Gastrocnemius medialis (tissue), 4 donors: ENCODE measurements around the gene WNT8B. TPM values are rescaled to one million over a fixed set of nuclear protein-coding genes. Genes with fewer than 3 reads are reported as not detected.
A peak's percentile ranks its signal among the peaks of the same experiment; 100 is the strongest.

ENCODE experiments used
- ATAC-seq, 2 donors: fragments of 150-250 bp; one replicate each; pipeline ENCODE4 v1.9.1; 2016
- DNase-seq, 2 donors: peaks; one replicate each; pipeline ENCODE4 v3.0.0-alpha.2; 2019
- H3K27ac ChIP-seq, 4 donors: fragments of 200-600 bp; sonication (generic); 1 replicate in 1 of 4; 2 replicates in 3 of 4; pipeline ENCODE4 v1.5.1; 2016 to 2018; ENCODE audit warnings: mild to moderate bottlenecking in 2 of 4, moderate library complexity in 1 of 4
- H3K27me3 ChIP-seq, 3 donors: fragments of 200-600 bp; sonication (generic) in 2 of 3; 1 replicate in 1 of 3; 2 replicates in 2 of 3; pipeline versions ENCODE4 v1.5.1 to v1.6.0; 2016 to 2019; ENCODE audit warnings: mild to moderate bottlenecking in 1 of 3, moderate library complexity in 1 of 3
- H3K36me3 ChIP-seq, 2 donors: fragments of 200-600 bp; sonication (generic) in 1 of 2; one replicate each; pipeline ENCODE4 v1.5.1; 2017 to 2018
- H3K4me1 ChIP-seq, 2 donors: fragments of 200-600 bp; sonication (generic) in 1 of 2; one replicate each; pipeline ENCODE4 v1.5.1; 2016 to 2017; ENCODE audit warnings: mild to moderate bottlenecking in 2 of 2
- H3K4me3 ChIP-seq, 4 donors: fragments of 200-600 bp; sonication (generic) in 3 of 4; 1 replicate in 1 of 4; 2 replicates in 3 of 4; pipeline ENCODE4 v1.5.1; 2016 to 2019; ENCODE audit warnings: mild to moderate bottlenecking in 2 of 4
- H3K9me3 ChIP-seq, 3 donors: fragments of 200-600 bp; sonication (generic) in 2 of 3; 1 replicate in 1 of 3; 2 replicates in 2 of 3; pipeline ENCODE4 v1.5.1; 2016 to 2019
- CTCF ChIP-seq, 5 experiments: fragments of 450-650 bp in 3 of 5; fragments of 200-600 bp in 2 of 5; sonication (generic) in 2 of 5; IDR thresholded peaks in 4 of 5; conservative IDR thresholded peaks in 1 of 5; 1 replicate in 4 of 5; 2 replicates in 1 of 5; pipeline ENCODE4 v1.5.1; 2016 to 2019; ENCODE audit warnings: antibody characterized with exemption in 5 of 5, mild to moderate bottlenecking in 3 of 5, moderate library complexity in 3 of 5
- POLR2A ChIP-seq, 2 donors: fragments of 450-650 bp; IDR thresholded peaks; one replicate each; pipeline ENCODE4 v1.6.1; 2017; ENCODE audit warnings: antibody characterized with exemption in 2 of 2, mild to moderate bottlenecking in 2 of 2, moderate library complexity in 2 of 2
- in situ Hi-C, 4 donors: fragments of 200-750 bp; cut with MboI; loops; one replicate each; pipeline versions ENCODE4 v1.15.0 to v1.8.0; 2017; ENCODE audit warnings: low sequenced_read_pairs in 4 of 4
- intact Hi-C: fragments of 100-400 bp; cut with DNase I; formaldehyde crosslinking; loops from one replicate; pipeline ENCODE4 v1.15.1; 2023; ENCODE audit warnings: low total_unique reads
- total RNA-seq, 4 donors: library from RNA; depleted of rRNA; stranded (reverse); fragments of >200 nt; gene quantifications; one replicate each; pipeline versions ENCODE4 v1.1.0 to v1.2.3, GENCODE V29; 2016

WNT8B gene
- total RNA-seq, 4 donors from 2014 or later: not detected

- ATAC-seq (peak; percentile 89 to 97), DNase-seq (peak; percentile 75 to 90)
- H3K27ac ChIP-seq: no peak overlapping the region
- in situ Hi-C loops (loop anchor here (5.0 kb wide), 2 partner anchors 91 to 96 kb away; no protein-coding TSS in a partner anchor), intact Hi-C loops (loop anchor here (1.0 to 5.0 kb wide), 4 partner anchors 49 to 95 kb away; no protein-coding TSS in a partner anchor)
- H3K4me3 ChIP-seq: no peak overlapping the region
- TF ChIP-seq CTCF (IDR thresholded peaks at IDR 0.05 in 4 of 5, conservative IDR thresholded peaks at IDR 0.05 in 1 of 5) (peak; percentile 98 to 99 (median 99)), POLR2A (IDR thresholded peaks at IDR 0.05) (no peak)
- H3K36me3 ChIP-seq: no peaks in the 10 kb centered on the region
- H3K4me1 ChIP-seq: peaks cover 4 to 7% of the 10 kb centered on the region in 2 donors
- no peaks in the 10 kb centered on the region for H3K9me3 ChIP-seq
- H3K27me3 ChIP-seq: no peaks in the 10 kb centered on the region
These were observed 29.3 kb upstream of the WNT8B start for GRCh38 chr10:100433253-100434240.

GRCh38 chr10:100436255-100436654, 26.6 kb upstream of the WNT8B start:
- Histone ChIP-seq H3K9me3 (no peaks in the 10 kb centered on the region), H3K36me3 (no peaks in the 10 kb centered on the region), H3K27me3 (no peaks in the 10 kb centered on the region), H3K4me1 (peaks cover 9 to 10% of the 10 kb centered on the region in 2 donors), H3K27ac (no peak overlapping the region), H3K4me3 (no peak overlapping the region)
- DNase-seq (no peak), ATAC-seq (no peak)
- intact Hi-C loops (no loop called here), in situ Hi-C loops (loop anchor here in 2 of 4 donors (5.0 kb wide), 2 partner anchors 81 to 86 kb away; partner anchors contain the start of gene SEC31B (in 1 of the 2))
- TF ChIP-seq CTCF (IDR thresholded peaks at IDR 0.05 in 4 of 5, conservative IDR thresholded peaks at IDR 0.05 in 1 of 5) (no peak), POLR2A (IDR thresholded peaks at IDR 0.05) (no peak)

GRCh38 chr10:100438674-100439315, 24.0 kb upstream of the WNT8B start:
- no peaks in the 10 kb centered on the region for H3K36me3 ChIP-seq
- DNase-seq: no peak
- intact Hi-C loops: no loop called here
- ATAC-seq: peak; percentile 64 to 87
- peaks cover 6 to 9% of the 10 kb centered on the region in 2 donors for H3K4me1 ChIP-seq
- H3K4me3 ChIP-seq: no peak overlapping the region
- no peaks in the 10 kb centered on the region for H3K27me3 ChIP-seq
- in situ Hi-C loops: loop anchor here in 2 of 4 donors (5.0 kb wide), 2 partner anchors 79 to 84 kb away; partner anchors contain the start of gene SEC31B (in 1 of the 2)
- peak overlapping the region; percentile 33 to 68 (median 66) for H3K27ac ChIP-seq
- no peaks in the 10 kb centered on the region for H3K9me3 ChIP-seq
- TF ChIP-seq POLR2A (IDR thresholded peaks at IDR 0.05) (no peak), CTCF (IDR thresholded peaks at IDR 0.05 in 4 of 5, conservative IDR thresholded peaks at IDR 0.05 in 1 of 5) (no peak)

- no peak for TF ChIP-seq CTCF (IDR thresholded peaks at IDR 0.05 in 4 of 5, conservative IDR thresholded peaks at IDR 0.05 in 1 of 5)
- no peak for TF ChIP-seq POLR2A (IDR thresholded peaks at IDR 0.05)
- no peaks in the 10 kb centered on the region for H3K27me3 ChIP-seq
- H3K4me1 ChIP-seq: peaks cover 2 to 9% of the 10 kb centered on the region in 2 donors
- in situ Hi-C loops (no loop called here), intact Hi-C loops (no loop called here)
- ATAC-seq (no peak), DNase-seq (no peak)
- no peak overlapping the region for H3K27ac ChIP-seq
- no peaks in the 10 kb centered on the region for H3K9me3 ChIP-seq
- H3K4me3 ChIP-seq: no peak overlapping the region
- H3K36me3 ChIP-seq: no peaks in the 10 kb centered on the region
These were observed 20.3 kb upstream of the WNT8B start for GRCh38 chr10:100442548-100442947.
